ENCODE measurements around the gene BEGAIN.

Gene BEGAIN

DNA sequence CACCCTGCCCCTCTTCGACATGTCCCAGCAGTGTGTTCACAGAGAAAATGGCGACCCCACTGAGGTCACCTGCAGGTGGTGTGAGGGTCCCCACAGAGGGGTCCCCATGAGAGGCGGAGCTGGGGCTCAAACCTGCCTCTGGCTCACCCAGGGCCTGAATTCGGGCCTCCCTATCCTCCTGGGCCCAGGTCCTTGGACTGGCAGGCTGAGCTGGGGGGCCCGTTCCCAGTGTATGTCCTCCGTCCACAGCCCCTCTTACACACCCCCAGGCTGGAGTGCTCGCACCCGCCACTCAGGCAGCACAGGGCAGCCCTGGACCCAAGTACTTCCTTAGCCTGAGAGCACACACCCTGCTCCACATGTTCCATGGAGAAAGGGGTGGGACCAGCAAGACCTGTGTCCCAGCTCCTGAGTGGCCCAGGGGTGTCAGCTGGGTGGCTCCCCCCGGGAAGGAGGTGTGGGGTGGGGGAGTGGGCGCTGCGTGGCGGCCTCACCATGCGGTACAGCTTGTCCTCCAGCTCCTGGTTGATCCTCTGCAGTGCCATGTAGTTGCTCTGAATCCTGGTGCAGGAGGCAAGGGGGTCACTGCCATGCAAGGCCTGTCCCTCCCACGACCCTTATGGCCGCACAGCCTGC lies 42.6 kb downstream of the BEGAIN start:
- Histone ChIP-seq H3K4me1 (ENCODE audit: insufficient read depth, low read length) (peaks cover 21% of the 10 kb centered on the region), H3K9ac (ENCODE audit: low read depth, low read length) (no peak overlapping the region), H3K4me2 (ENCODE audit: insufficient read depth, low read length) (no peak overlapping the region), H2AFZ (ENCODE audit: low read depth, low read length) (no peak overlapping the region), H3K79me2 (ENCODE audit: insufficient read depth, low read length) (no peaks in the 10 kb centered on the region), H3K4me3 (ENCODE audit: low read depth in 1 of 2, low read length in 2 of 2) (no peak overlapping the region), H3K27me3 (ENCODE audit: insufficient read depth, low read length, poor library complexity) (no peaks in the 10 kb centered on the region), H3K27ac (ENCODE audit: low read length) (no peak overlapping the region), H4K20me1 (ENCODE audit: insufficient read depth, low read length) (peaks cover 8% of the 10 kb centered on the region; the same call in 1 of the 2 replicates), H3K9me3 (ENCODE audit: insufficient read depth, low read length, severe bottlenecking) (no peaks in the 10 kb centered on the region), H3K36me3 (ENCODE audit: insufficient read depth, low read length) (no peaks in the 10 kb centered on the region)
- DNase-seq (no peak), ATAC-seq (ENCODE audit: insufficient read depth, low read depth) (no peak)
- no peak for TF ChIP-seq EZH2 (IDR thresholded peaks at IDR 0.05; ENCODE audit: borderline replicate concordance, low read depth, low read length, severe bottlenecking)
- TF ChIP-seq, protein P1, sequence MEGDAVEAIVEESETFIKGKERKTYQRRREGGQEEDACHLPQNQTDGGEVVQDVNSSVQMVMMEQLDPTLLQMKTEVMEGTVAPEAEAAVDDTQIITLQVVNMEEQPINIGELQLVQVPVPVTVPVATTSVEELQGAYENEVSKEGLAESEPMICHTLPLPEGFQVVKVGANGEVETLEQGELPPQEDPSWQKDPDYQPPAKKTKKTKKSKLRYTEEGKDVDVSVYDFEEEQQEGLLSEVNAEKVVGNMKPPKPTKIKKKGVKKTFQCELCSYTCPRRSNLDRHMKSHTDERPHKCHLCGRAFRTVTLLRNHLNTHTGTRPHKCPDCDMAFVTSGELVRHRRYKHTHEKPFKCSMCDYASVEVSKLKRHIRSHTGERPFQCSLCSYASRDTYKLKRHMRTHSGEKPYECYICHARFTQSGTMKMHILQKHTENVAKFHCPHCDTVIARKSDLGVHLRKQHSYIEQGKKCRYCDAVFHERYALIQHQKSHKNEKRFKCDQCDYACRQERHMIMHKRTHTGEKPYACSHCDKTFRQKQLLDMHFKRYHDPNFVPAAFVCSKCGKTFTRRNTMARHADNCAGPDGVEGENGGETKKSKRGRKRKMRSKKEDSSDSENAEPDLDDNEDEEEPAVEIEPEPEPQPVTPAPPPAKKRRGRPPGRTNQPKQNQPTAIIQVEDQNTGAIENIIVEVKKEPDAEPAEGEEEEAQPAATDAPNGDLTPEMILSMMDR (IDR thresholded peaks at IDR 0.05; ENCODE audit: borderline replicate concordance, extremely low read depth, low read length, poor library complexity, severe bottlenecking) = no peak

DNA sequence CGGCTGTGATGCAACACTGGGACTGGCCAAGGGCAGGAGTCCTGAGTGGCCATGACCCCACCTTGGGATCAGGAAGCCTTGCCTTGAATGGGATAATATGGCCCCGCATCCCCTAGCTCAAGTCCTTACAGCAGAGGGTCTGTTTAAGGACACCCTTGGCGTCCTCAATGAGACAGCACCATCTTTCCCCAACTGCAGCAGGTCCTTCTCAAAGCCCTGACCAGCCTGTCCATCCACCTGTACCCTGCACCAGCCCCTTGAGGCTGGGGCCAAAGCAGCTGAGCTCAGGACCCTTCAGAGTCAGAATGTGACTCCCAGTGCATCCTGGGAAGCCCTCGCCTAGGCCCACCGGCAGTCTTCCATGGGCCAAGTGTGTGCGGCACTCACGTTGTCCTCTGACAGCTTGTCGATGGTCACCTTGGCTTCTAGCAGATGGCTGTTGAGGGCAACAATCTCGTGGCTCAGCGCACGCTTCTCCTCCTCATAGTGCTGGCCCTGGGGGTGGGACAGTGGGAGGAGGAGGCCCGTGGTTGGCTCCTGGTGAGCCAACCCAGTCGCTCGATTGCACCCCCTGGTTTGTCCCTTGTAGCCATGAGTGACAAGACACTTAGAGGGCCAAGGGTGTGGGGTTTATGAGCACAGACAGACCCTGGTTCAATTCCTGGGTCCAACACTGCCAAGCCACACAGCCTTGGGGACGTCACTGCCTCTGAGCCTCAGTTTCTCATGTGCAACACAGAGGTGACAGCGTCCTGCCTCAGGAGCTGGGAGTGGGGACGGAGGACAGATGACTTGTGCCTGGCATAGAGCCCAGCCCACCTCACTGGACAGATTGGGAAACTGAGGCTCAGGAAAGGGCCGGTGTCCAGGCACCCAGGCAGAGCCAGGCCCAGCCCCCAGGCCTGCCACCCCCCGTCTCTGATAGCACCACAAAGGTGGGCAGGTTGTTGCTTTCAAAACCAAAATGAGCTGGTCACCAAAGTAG lies 43.5 kb downstream of the BEGAIN start:
- Histone ChIP-seq H3K9me3 (ENCODE audit: insufficient read depth, low read length, severe bottlenecking) (no peaks in the 10 kb centered on the region), H3K27ac (ENCODE audit: low read length) (no peak overlapping the region), H3K36me3 (ENCODE audit: insufficient read depth, low read length) (no peaks in the 10 kb centered on the region), H3K4me2 (ENCODE audit: insufficient read depth, low read length) (no peak overlapping the region), H3K4me1 (ENCODE audit: insufficient read depth, low read length) (peaks cover 17% of the 10 kb centered on the region), H2AFZ (ENCODE audit: low read depth, low read length) (no peak overlapping the region), H3K27me3 (ENCODE audit: insufficient read depth, low read length, poor library complexity) (no peaks in the 10 kb centered on the region), H3K4me3 (ENCODE audit: low read depth in 1 of 2, low read length in 2 of 2) (no peak overlapping the region), H4K20me1 (ENCODE audit: insufficient read depth, low read length) (peaks cover 8% of the 10 kb centered on the region; the same call in 1 of the 2 replicates), H3K9ac (ENCODE audit: low read depth, low read length) (no peak overlapping the region), H3K79me2 (ENCODE audit: insufficient read depth, low read length) (no peaks in the 10 kb centered on the region)
- ATAC-seq (ENCODE audit: insufficient read depth, low read depth) = no peak
- TF ChIP-seq EZH2 (IDR thresholded peaks at IDR 0.05; ENCODE audit: borderline replicate concordance, low read depth, low read length, severe bottlenecking) = no peak
- TF ChIP-seq, protein P1 (IDR thresholded peaks at IDR 0.05; ENCODE audit: borderline replicate concordance, extremely low read depth, low read length, poor library complexity, severe bottlenecking) = no peak
- no peak for DNase-seq

DNA sequence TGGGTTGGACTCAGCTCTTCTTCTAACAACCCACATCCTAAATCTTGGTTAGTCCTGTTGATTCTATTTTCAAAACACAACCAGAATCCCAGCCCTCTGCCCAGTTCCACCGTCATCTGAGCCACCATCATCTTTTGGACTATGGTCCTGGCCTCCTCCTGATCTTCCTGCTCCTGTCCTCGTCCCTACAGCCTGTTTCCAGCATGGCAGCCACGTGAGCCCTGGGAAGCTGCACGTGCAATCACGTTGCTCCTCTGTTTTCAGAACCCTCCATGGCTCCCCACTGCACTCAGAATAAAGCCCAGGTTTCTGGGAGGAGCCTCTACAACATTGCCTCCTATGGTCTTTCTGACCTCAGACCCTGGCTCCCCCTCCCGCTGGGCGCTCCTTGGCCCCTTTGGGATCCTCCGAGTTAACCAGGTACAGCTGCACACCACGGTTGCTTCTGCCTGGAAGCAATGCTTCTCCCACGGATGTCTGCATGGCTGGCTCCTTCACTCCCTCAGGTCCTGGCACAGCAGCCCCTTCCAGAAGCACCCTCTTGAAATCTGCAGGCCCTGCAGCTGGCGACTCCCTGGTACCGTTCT lies 44.5 kb downstream of the BEGAIN start:
- no peak for TF ChIP-seq EZH2 (IDR thresholded peaks at IDR 0.05; ENCODE audit: borderline replicate concordance, low read depth, low read length, severe bottlenecking)
- TF ChIP-seq, protein P1 (IDR thresholded peaks at IDR 0.05; ENCODE audit: borderline replicate concordance, extremely low read depth, low read length, poor library complexity, severe bottlenecking) = no peak
- Histone ChIP-seq H3K36me3 (ENCODE audit: insufficient read depth, low read length) (no peaks in the 10 kb centered on the region), H3K4me1 (ENCODE audit: insufficient read depth, low read length) (peaks cover 7% of the 10 kb centered on the region), H3K4me2 (ENCODE audit: insufficient read depth, low read length) (no peak overlapping the region), H3K27me3 (ENCODE audit: insufficient read depth, low read length, poor library complexity) (no peaks in the 10 kb centered on the region), H3K79me2 (ENCODE audit: insufficient read depth, low read length) (no peaks in the 10 kb centered on the region), H3K27ac (ENCODE audit: low read length) (no peak overlapping the region), H3K4me3 (ENCODE audit: low read depth in 1 of 2, low read length in 2 of 2) (no peak overlapping the region), H4K20me1 (ENCODE audit: insufficient read depth, low read length) (0 out of 2 replicates have a peak, but pooled peaks cover 5% of the 10 kb centered on the region), H2AFZ (ENCODE audit: low read depth, low read length) (no peak overlapping the region), H3K9ac (ENCODE audit: low read depth, low read length) (no peak overlapping the region), H3K9me3 (ENCODE audit: insufficient read depth, low read length, severe bottlenecking) (no peaks in the 10 kb centered on the region)
- no peak for DNase-seq
- no peak for ATAC-seq (ENCODE audit: insufficient read depth, low read depth)

Measured in DND-41 (cell line).